H9 (cell line): ENCODE measurements around the gene TUNAR. TPM values are rescaled to one million over a fixed set of nuclear protein-coding genes. Genes with fewer than 3 reads are reported as not detected.

ENCODE experiments used
- DNase-seq: peaks from one replicate; pipeline ENCODE4 v3.0.0-alpha.2; 2017
- H2AFZ ChIP-seq: one replicate; pipeline ENCODE4 v1.6.1; 2013; ENCODE audit warnings: mild to moderate bottlenecking, low read length, control low read depth, moderate library complexity
- H2AK5ac ChIP-seq: 2 replicates; pipeline ENCODE4 v1.6.1; 2013; ENCODE audit warnings: low read length, control low read depth, mixed read lengths; ENCODE audit not compliant: insufficient read length
- H2BK120ac ChIP-seq: one replicate; pipeline ENCODE4 v1.6.1; 2013; ENCODE audit warnings: low read depth, mild to moderate bottlenecking, low read length, control low read depth, inconsistent platforms; ENCODE audit not compliant: poor library complexity, severe bottlenecking
- H2BK12ac ChIP-seq: 2 replicates; pipeline ENCODE4 v1.6.1; 2013; ENCODE audit warnings: low read length, control low read depth, mixed read lengths, low read depth; ENCODE audit not compliant: insufficient read length
- H2BK15ac ChIP-seq: 2 replicates; pipeline ENCODE4 v1.6.1; 2013; ENCODE audit warnings: low read depth, low read length, control low read depth
- H2BK20ac ChIP-seq: one replicate; pipeline ENCODE4 v1.6.1; 2013; ENCODE audit warnings: low read depth, mild to moderate bottlenecking, low read length, control low read depth, inconsistent platforms; ENCODE audit not compliant: poor library complexity, severe bottlenecking
- H2BK5ac ChIP-seq: 2 replicates; pipeline ENCODE4 v1.6.1; 2013; ENCODE audit warnings: low read length, control low read depth, mixed read lengths; ENCODE audit not compliant: insufficient read length
- H3K14ac ChIP-seq: 2 replicates; pipeline ENCODE4 v1.6.1; 2013; ENCODE audit warnings: low read length, control low read depth; ENCODE audit not compliant: insufficient read depth
- H3K18ac ChIP-seq: 2 replicates; pipeline ENCODE4 v1.6.1; 2013; ENCODE audit warnings: low read depth, mild to moderate bottlenecking, mixed read lengths, low read length, control low read depth; ENCODE audit not compliant: insufficient read length
- H3K23ac ChIP-seq: 2 replicates; pipeline ENCODE4 v1.6.1; 2013; ENCODE audit warnings: low read length, control low read depth, mixed read lengths, low read depth; ENCODE audit not compliant: insufficient read length
- H3K23me2 ChIP-seq: 2 replicates; pipeline ENCODE4 v1.6.1; 2013; ENCODE audit warnings: low read depth, mild to moderate bottlenecking, mixed read lengths, low read length, control low read depth; ENCODE audit not compliant: insufficient read length, poor library complexity, severe bottlenecking
- H3K27ac ChIP-seq: 2 replicates; pipeline ENCODE4 v1.5.1; 2013; ENCODE audit warnings: low read length, control low read depth, mixed read lengths, low read depth; ENCODE audit not compliant: insufficient read length
- H3K27me3 ChIP-seq: 2 replicates; pipeline ENCODE4 v1.6.1; 2013; ENCODE audit warnings: low read length, control low read depth, inconsistent platforms; ENCODE audit not compliant: insufficient read depth
- H3K4ac ChIP-seq: 2 replicates; pipeline ENCODE4 v1.6.1; 2013; ENCODE audit warnings: low read depth, mild to moderate bottlenecking, control low read depth, inconsistent platforms, low read length, moderate library complexity
- H3K4me1 ChIP-seq: 2 replicates; pipeline ENCODE4 v1.6.1; 2013; ENCODE audit warnings: low read length, control low read depth, inconsistent platforms; ENCODE audit not compliant: insufficient read depth
- H3K4me2 ChIP-seq: 2 replicates; pipeline ENCODE4 v1.6.1; 2013; ENCODE audit warnings: low read length, control low read depth, mixed read lengths; ENCODE audit not compliant: insufficient read length, insufficient read depth
- H3K56ac ChIP-seq: 2 replicates; pipeline ENCODE4 v1.6.1; 2013; ENCODE audit warnings: low read depth, mild to moderate bottlenecking, mixed read lengths, low read length, control low read depth; ENCODE audit not compliant: insufficient read length
- H3K79me1 ChIP-seq: 2 replicates; pipeline ENCODE4 v1.6.1; 2013; ENCODE audit warnings: low read depth, mild to moderate bottlenecking, moderate library complexity, low read length, control low read depth, inconsistent platforms; ENCODE audit not compliant: insufficient read depth, poor library complexity, severe bottlenecking
- H3K79me2 ChIP-seq: 2 replicates; pipeline ENCODE4 v1.6.1; 2013; ENCODE audit warnings: low read length, control low read depth, inconsistent platforms; ENCODE audit not compliant: insufficient read depth
- H3K9ac ChIP-seq: 2 replicates; pipeline ENCODE4 v1.6.1; 2013; ENCODE audit warnings: low read length, control low read depth, mixed read lengths; ENCODE audit not compliant: insufficient read length; ENCODE audit errors: extremely low read depth
- H3K9me3 ChIP-seq: one replicate; pipeline ENCODE4 v1.6.1; 2013; ENCODE audit warnings: low read depth, low read length, inconsistent platforms; ENCODE audit not compliant: control insufficient read depth
- H3T11ph ChIP-seq: one replicate; pipeline ENCODE4 v1.6.1; 2013; ENCODE audit warnings: mild to moderate bottlenecking, low read length, control low read depth, inconsistent platforms
- H4K20me1 ChIP-seq: one replicate; pipeline ENCODE4 v1.6.1; 2013; ENCODE audit not compliant: control insufficient read depth, insufficient read length, insufficient read depth
- H4K5ac ChIP-seq: 2 replicates; pipeline ENCODE4 v1.6.1; 2013; ENCODE audit warnings: low read depth, mild to moderate bottlenecking, mixed read lengths, low read length, control low read depth; ENCODE audit not compliant: insufficient read length
- H4K8ac ChIP-seq: replicated peaks from 2 replicates; pipeline ENCODE4 v1.6.1; 2013; ENCODE audit warnings: low read length, control low read depth, mixed read lengths, low read depth; ENCODE audit not compliant: insufficient read length
- H4K91ac ChIP-seq: 2 replicates; pipeline ENCODE4 v1.6.1; 2013; ENCODE audit warnings: low read depth, mild to moderate bottlenecking, moderate library complexity, mixed read lengths, low read length, control low read depth; ENCODE audit not compliant: insufficient read length
- H3K27ac Mint-ChIP-seq, 3 experiments: 2 replicates in 2 of 3; 3 replicates in 1 of 3; pipeline ENCODE4 v1.8.0; 2020 to 2021; ENCODE audit warnings: mixed read lengths in 3 of 3, mild to moderate bottlenecking in 1 of 3, moderate library complexity in 1 of 3
- H3K27me3 Mint-ChIP-seq: 2 replicates; pipeline ENCODE4 v1.8.0; 2021; ENCODE audit warnings: low read depth, mild to moderate bottlenecking, moderate library complexity, mixed read lengths
- H3K36me3 Mint-ChIP-seq, 3 experiments: 2 replicates in 2 of 3; 3 replicates in 1 of 3; pipeline ENCODE4 v1.8.0; 2020 to 2021; ENCODE audit warnings: low read depth in 3 of 3, mixed read lengths in 3 of 3; ENCODE audit not compliant: insufficient read depth in 1 of 3
- H3K4me1 Mint-ChIP-seq, 2 experiments: 2 replicates each; pipeline ENCODE4 v1.8.0; 2020; ENCODE audit warnings: mixed read lengths in 2 of 2
- H3K4me3 Mint-ChIP-seq, 2 experiments: 2 replicates in 1 of 2; 3 replicates in 1 of 2; pipeline ENCODE4 v1.8.0; 2020 to 2021; ENCODE audit warnings: mild to moderate bottlenecking in 2 of 2, mixed read lengths in 2 of 2, moderate library complexity in 1 of 2
- H3K9me3 Mint-ChIP-seq, 2 experiments: 2 replicates in 1 of 2; 3 replicates in 1 of 2; pipeline ENCODE4 v1.8.0; 2020; ENCODE audit warnings: mild to moderate bottlenecking in 2 of 2, mixed read lengths in 2 of 2, moderate library complexity in 1 of 2
- WGBS: extraction: QIAGEN DNeasy Blood & Tissue Kit; methylation state at CpG from one replicate; pipeline ENCODE4 v1.1.7; 2013; ENCODE audit warnings: missing lambda C conversion rate, low lambda C conversion rate, mixed read lengths; ENCODE audit not compliant: insufficient read length; ENCODE audit errors: extremely low coverage; 5-methylcytosine and 5-hydroxymethylcytosine counted together
- total RNA-seq: library from RNA; stranded (reverse); gene quantifications from 2 replicates; pipeline ENCODE4 v1.2.1, GENCODE V29; 2021
- TF ChIP-seq, protein P1 (sequence below): fragments of 200-600 bp; sonication (generic); conservative IDR thresholded peaks from 3 replicates; pipeline ENCODE4 v1.8.0; 2021; ENCODE audit warnings: antibody characterized with exemption, mild to moderate bottlenecking

TUNAR gene
- total RNA-seq, 1 experiment from 2014 or later, result 26.2 TPM

DNA sequence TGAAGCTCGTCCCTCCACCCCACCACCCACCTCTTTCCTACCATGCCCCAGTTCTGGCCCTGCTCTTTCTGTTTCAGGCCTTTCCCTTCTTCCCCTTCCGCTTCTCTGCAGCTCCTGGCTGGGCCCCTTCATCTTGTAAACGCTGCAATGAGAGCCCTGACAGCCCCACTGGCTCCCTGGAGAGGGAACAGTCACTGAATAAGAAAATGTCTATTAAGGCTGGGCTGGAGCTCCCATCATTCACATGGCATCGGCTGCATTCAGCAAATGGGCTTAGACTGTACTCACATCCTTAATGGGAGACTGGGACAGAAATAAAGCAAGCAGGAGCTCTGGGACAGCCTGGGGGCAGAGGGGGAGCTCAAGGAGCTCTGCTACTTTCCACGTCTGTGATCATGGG, 45.2 kb upstream of the TUNAR start:
- Histone ChIP-seq H2BK120ac (no peak overlapping the region), H4K5ac (no peak overlapping the region), H2AFZ (no peak overlapping the region), H3K9ac (no peak overlapping the region), H3K23ac (no peak overlapping the region), H3K4ac (no peak overlapping the region), H3K27me3 (no peaks in the 10 kb centered on the region), H4K20me1 (no peaks in the 10 kb centered on the region), H2AK5ac (no peak overlapping the region), H3K4me2 (no peak overlapping the region), H3K14ac (no peak overlapping the region), H3K9me3 (no peaks in the 10 kb centered on the region), H3K56ac (no peak overlapping the region), H2BK20ac (no peak overlapping the region), H3K79me1 (no peaks in the 10 kb centered on the region), H3K27ac (no peak overlapping the region), H4K91ac (no peak overlapping the region), H4K8ac (no peak overlapping the region), H3K4me1 (peaks cover 3% of the 10 kb centered on the region; the same call in 1 of the 2 replicates), H2BK5ac (no peak overlapping the region), H3K79me2 (no peaks in the 10 kb centered on the region), H2BK12ac (no peak overlapping the region), H3K23me2 (no peaks in the 10 kb centered on the region), H2BK15ac (no peak overlapping the region), H3T11ph (no peak overlapping the region), H3K18ac (no peak overlapping the region)
- TF ChIP-seq, protein P1, sequence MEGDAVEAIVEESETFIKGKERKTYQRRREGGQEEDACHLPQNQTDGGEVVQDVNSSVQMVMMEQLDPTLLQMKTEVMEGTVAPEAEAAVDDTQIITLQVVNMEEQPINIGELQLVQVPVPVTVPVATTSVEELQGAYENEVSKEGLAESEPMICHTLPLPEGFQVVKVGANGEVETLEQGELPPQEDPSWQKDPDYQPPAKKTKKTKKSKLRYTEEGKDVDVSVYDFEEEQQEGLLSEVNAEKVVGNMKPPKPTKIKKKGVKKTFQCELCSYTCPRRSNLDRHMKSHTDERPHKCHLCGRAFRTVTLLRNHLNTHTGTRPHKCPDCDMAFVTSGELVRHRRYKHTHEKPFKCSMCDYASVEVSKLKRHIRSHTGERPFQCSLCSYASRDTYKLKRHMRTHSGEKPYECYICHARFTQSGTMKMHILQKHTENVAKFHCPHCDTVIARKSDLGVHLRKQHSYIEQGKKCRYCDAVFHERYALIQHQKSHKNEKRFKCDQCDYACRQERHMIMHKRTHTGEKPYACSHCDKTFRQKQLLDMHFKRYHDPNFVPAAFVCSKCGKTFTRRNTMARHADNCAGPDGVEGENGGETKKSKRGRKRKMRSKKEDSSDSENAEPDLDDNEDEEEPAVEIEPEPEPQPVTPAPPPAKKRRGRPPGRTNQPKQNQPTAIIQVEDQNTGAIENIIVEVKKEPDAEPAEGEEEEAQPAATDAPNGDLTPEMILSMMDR, result no peak
- Mint-ChIP-seq H3K27me3 (peaks cover 17% of the 10 kb centered on the region; the same call in 1 of the 2 replicates), H3K4me3 (no peak overlapping the region), H3K4me1 (peaks cover 27 to 30% of the 10 kb centered on the region in 2 experiments), H3K9me3 (peaks cover 2 to 3% of the 10 kb centered on the region in 2 experiments; a peak in 2 of 5 replicates), H3K27ac (no peak overlapping the region; a peak in 1 of 7 replicates), H3K36me3 (peaks cover 0 to 8% (median 0%) of the 10 kb centered on the region in 3 experiments; a peak in 1 of 7 replicates)
- WGBS, result no CpG with 5 or more reads among the region's 5 CpGs
- no peak for DNase-seq
